Muscle of leg (tissue), 11 donors: ENCODE measurements around the gene MTNR1A. TPM values are rescaled to one million over a fixed set of nuclear protein-coding genes. Genes with fewer than 3 reads are reported as not detected.
"Not testable (repeated sequence)": the region's sequence is repeated elsewhere in the genome, so short reads cannot be mapped to it uniquely, and the experiment has no call there.

Source experiments
- DNase-seq: peaks from one replicate; pipeline ENCODE4 v3.0.0; 2013
- H3K27ac ChIP-seq: one replicate; pipeline ENCODE4 v1.5.1; 2013; ENCODE audit warnings: mild to moderate bottlenecking, low read length, control low read depth
- H3K27me3 ChIP-seq: one replicate; pipeline ENCODE4 v1.6.1; 2013; ENCODE audit warnings: low read length; ENCODE audit not compliant: control insufficient read depth, insufficient read depth
- H3K36me3 ChIP-seq: one replicate; pipeline ENCODE4 v1.6.1; 2013; ENCODE audit warnings: low read length; ENCODE audit not compliant: control insufficient read depth, insufficient read depth
- H3K4me1 ChIP-seq: one replicate; pipeline ENCODE4 v1.6.1; 2013; ENCODE audit warnings: low read length; ENCODE audit not compliant: control insufficient read depth, insufficient read depth
- H3K4me3 ChIP-seq: one replicate; pipeline ENCODE4 v1.5.1; 2013; ENCODE audit warnings: low read length, control low read depth
- H3K9me3 ChIP-seq: replicated peaks from 2 replicates; pipeline ENCODE4 v1.6.1; 2013; ENCODE audit warnings: low read depth, low read length; ENCODE audit not compliant: control insufficient read depth
- WGBS: methylation state at CpG from one replicate; pipeline ENCODE4 v1.1.5; 2013; ENCODE audit warnings: missing lambda C conversion rate; ENCODE audit not compliant: insufficient coverage; 5-methylcytosine and 5-hydroxymethylcytosine counted together
- polyA plus RNA-seq, 8 donors: library from polyadenylated mRNA; unstranded; fragments of 120-200 nt; gene quantifications; one replicate each; pipeline versions ENCODE4 v1.2.1 to v1.2.3, GENCODE V29; 2013; ENCODE audit warnings: inconsistent platforms in 1 of 8, low replicate concordance in 1 of 8; ENCODE audit not compliant: insufficient read length in 8 of 8, insufficient read depth in 1 of 8
- total RNA-seq: library from RNA; stranded (reverse); fragments of 120-200 nt; gene quantifications from one replicate; pipeline ENCODE4 v1.2.4, GENCODE V29; 2013

Gene MTNR1A
- total and polyA plus RNA-seq, 9 donors: 0.09 to 0.20 (median 0.13) TPM; not detected in 5

DNA sequence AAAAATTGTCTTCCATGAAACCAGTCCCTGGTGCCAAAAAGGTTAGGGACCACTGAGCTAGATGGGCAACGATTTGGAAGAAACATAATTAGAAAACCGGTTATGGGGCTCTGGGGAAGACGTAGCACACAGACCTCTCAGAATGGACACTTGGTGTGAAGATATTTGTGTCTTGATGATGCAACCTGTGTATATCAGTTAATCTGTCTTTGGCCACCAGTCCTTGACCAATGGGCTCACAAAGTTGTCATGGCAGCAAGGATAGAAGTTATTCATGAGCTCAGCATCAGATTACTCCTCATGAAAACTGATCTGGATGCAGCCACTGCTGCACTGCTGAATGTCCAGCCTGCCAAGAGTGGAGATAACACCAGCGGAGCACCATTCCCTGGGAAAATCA lies 13.6 kb downstream of the MTNR1A start:
- no peak for DNase-seq
- Histone ChIP-seq H3K4me1 (no peaks in the 10 kb centered on the region), H3K9me3 (peaks cover 2% of the 10 kb centered on the region), H3K4me3 (no peak overlapping the region), H3K27me3 (no peaks in the 10 kb centered on the region), H3K27ac (no peak overlapping the region), H3K36me3 (no peaks in the 10 kb centered on the region)
- 87% methylated on average over 3 of the region's 4 CpGs for WGBS

DNA sequence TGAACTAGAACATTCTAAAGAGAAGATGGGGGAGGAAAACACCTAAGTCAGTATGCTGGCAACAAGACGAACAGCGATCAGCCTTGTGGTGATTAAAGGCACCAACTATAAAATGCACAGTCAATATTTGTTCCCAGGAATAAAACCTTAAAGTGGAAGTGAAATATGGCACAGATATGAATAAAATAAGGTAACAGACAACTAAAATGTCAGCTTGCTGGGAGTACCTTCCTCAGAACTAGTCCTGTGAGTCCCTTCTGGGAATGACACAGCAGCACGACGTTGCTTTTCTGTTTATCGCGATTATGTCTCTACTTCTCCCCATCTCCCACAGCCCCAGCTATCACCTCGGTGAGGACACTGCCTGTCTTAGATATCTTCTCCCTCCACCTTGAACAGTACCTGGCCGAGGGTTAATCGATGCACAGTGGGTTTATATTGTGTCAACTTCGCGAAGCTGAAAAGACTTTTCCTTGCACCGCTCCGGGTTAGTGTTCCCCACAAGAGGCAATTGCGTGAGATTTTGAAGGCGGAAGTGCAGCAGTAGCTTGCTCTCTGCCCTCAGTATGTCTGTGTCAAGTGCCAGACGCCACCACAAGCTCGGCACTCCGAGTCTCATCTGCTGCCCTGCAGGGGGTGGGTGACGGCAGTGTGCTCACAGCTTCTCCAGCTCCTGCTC lies 17.4 kb downstream of the MTNR1A start:
- Histone ChIP-seq H3K4me1 (no peaks in the 10 kb centered on the region), H3K9me3 (peaks cover 2% of the 10 kb centered on the region), H3K4me3 (no peak overlapping the region), H3K27me3 (no peaks in the 10 kb centered on the region), H3K27ac (no peak overlapping the region), H3K36me3 (no peaks in the 10 kb centered on the region)
- 77% methylated on average over 17 of the region's 19 CpGs for WGBS
- no peak for DNase-seq

DNA sequence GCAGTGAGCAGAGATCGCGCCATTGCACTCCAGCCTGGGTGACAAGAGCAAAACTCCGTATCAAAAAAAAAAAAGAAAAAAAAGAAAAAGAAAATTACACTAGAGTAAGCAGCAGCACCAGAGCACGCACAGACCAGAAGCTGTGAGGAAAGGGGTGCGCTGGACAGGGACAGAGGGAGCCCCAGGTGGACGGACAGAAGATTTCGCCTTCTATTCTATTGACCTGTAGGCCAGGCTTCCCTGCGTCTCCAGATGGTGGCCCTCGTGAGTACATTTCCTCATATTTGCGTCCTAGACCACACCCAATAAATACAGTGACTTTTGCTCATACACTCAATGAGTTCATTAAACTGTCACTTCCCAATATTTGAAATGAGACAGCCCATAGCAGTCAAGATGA lies 19.1 kb downstream of the MTNR1A start:
- no peaks in the 10 kb centered on the region for H3K27me3 ChIP-seq
- H3K4me1 ChIP-seq: no peaks in the 10 kb centered on the region
- H3K36me3 ChIP-seq: no peaks in the 10 kb centered on the region
- 66% methylated on average over 8 of the region's 10 CpGs for WGBS
- peaks cover 2% of the 10 kb centered on the region for H3K9me3 ChIP-seq
- no peak overlapping the region for H3K4me3 ChIP-seq
- H3K27ac ChIP-seq: no peak overlapping the region
- no peak for DNase-seq

DNA sequence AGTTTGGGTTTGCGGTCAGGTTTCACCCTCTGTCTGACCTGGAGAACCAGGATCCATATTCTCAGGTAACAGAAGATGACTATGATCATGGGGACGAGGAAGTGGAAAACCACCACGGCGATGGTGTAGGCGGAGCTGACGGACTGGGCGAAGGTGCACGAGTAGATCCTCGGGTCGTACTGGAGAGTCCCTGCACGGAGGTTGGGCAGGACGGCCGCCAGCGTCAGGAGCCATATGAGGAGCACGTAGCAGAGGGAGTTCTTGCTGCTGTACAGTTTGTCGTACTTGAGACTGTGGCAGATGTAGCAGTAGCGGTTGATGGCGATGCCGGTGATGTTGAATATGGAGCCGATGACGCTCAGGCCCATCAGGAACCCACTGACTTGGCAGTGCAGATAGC lies 21.3 kb downstream of the MTNR1A start:
- H3K9me3 ChIP-seq: no peaks in the 10 kb centered on the region
- H3K36me3 ChIP-seq: no peaks in the 10 kb centered on the region
- H3K27me3 ChIP-seq: no peaks in the 10 kb centered on the region
- no peak overlapping the region for H3K4me3 ChIP-seq
- 94% methylated on average over 21 of the region's 21 CpGs for WGBS
- H3K27ac ChIP-seq: no peak overlapping the region
- no peaks in the 10 kb centered on the region for H3K4me1 ChIP-seq
- DNase-seq: no peak

DNA sequence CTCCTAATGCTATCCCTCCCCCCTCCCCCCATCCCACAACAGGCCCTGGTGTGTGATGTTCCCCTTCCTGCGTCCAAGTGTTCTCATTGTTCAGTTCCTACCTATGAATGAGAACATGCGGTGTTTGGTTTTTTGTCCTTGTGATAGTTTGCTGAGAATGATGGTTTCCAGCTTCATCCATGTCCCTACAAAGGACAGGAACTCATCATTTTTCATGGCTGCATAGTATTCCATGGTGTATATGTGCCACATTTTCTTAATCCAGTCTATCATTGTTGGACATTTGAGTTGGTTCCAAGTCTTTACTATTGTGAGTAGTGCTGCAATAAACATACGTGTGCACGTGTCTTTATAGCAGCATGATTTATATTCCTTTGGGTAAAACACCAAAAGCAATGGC lies 31.4 kb downstream of the MTNR1A start:
- H3K4me1 ChIP-seq, H3K36me3 ChIP-seq, DNase-seq, H3K27ac ChIP-seq, H3K9me3 ChIP-seq, H3K4me3 ChIP-seq, H3K27me3 ChIP-seq: not testable (repeated sequence)
- whole genome bisulfite sequencing: no CpG with 5 or more reads among the region's 4 CpGs

DNA sequence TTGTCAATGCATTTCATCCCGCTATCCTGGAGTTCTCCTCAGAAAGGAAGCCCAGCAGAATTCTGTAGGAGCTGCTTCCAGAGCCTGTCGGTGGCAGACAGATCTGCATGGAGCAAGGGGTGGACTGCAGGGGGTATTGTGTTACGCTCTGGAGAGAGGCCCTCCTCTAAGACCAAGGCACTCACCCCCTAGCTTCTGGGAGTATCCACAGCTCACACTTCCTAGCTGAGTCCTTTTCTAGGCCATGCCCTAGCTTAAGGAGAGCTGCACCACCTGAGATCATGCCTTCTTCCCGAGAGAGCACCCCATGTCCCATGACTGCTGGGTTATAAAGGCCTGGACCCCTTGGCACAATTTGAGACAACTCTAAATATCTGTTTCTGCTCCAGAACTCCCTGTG lies 39.1 kb downstream of the MTNR1A start:
- 80% methylated on average over 1 of the region's 4 CpGs for WGBS
- H3K4me3 ChIP-seq: no peak overlapping the region
- DNase-seq: no peak

DNA sequence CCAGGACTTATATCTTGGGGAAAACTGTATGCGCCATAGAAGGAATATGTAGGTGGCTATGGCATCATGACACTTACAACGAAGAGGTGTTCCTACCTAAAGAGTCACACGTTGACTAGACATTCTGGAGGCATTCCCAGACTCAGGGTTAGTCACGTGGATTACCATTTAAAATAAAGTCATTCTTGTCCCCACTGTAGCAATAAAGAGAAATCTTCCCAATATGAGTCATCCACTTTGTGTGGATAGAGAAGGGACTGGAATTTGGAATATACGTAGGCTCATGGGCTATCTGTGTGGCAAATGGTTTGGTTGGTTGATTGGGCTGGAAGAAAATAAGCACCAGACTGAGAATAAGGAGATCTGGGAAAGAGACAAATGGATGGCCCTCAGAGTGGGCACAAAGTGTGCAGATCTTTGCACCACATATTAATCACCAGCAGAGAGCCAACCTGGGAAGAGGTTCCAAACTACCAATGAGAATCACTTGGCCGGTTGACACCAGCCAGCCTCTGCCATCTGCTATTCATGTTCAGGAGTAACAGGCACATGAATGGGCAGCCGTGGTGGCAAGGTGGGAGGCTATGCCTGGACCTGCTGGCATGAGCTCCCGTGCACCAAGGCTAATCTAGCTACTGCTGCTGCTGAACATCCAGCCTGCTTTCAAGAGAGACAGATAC lies 41.0 kb downstream of the MTNR1A start:
- no peak for DNase-seq
- Histone ChIP-seq H3K4me3 (no peak overlapping the region), H3K9me3 (peaks cover 3% of the 10 kb centered on the region), H3K4me1 (no peaks in the 10 kb centered on the region), H3K27me3 (no peaks in the 10 kb centered on the region), H3K36me3 (no peaks in the 10 kb centered on the region), H3K27ac (no peak overlapping the region)
- 81% methylated on average over 3 of the region's 8 CpGs for WGBS

More for the DNA sequence above, 39.1 kb downstream of the MTNR1A start:
- Histone ChIP-seq H3K36me3 (no peaks in the 10 kb centered on the region), H3K27me3 (no peaks in the 10 kb centered on the region), H3K27ac (no peak overlapping the region), H3K4me1 (no peaks in the 10 kb centered on the region), H3K9me3 (no peaks in the 10 kb centered on the region)

DNA sequence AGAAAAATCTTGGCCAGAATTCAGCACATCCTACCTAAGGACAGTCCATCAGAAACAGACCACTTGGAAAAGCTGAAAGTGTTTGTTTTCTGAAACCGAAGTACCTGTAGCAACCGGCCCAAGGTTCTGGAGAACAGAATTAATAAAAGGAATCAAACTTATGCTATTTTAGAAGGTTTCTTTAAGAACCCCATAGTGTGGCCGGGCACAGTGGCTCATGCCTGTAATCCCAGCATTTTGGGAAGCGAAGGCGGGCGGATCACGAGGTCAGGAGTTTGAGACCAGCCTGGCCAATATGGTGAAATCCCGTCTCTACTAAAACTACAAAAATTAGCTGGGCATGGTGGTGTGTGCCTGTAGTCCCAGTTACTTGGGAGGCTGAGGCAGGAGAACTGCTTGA lies 50.6 kb downstream of the MTNR1A start:
- not testable (repeated sequence) for H3K4me3 ChIP-seq, H3K36me3 ChIP-seq, H3K9me3 ChIP-seq, H3K27ac ChIP-seq, DNase-seq, H3K4me1 ChIP-seq, H3K27me3 ChIP-seq
- 100% methylated on average over 2 of the region's 8 CpGs for WGBS

DNA sequence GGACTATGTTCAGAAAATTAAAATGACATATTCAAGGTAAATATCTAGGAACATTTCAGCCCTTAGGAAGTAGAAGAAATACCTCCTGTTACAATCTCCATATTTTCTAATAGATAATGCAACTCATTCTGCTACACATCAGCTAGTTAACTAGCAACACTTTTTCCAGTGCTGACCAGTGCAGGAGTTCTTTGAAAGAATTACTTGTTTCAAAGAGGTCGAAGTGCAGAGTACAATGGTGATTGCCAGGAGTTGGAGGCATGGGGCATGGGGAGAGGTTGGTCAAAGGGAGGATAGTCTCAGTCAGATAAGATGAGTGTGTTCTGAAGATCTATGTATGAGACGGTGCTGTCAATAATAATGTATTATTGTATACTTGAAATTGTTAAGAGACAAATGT lies 53.1 kb downstream of the MTNR1A start:
- no peak overlapping the region for H3K27ac ChIP-seq
- H3K4me3 ChIP-seq: no peak overlapping the region
- H3K36me3 ChIP-seq: no peaks in the 10 kb centered on the region
- no peaks in the 10 kb centered on the region for H3K27me3 ChIP-seq
- no peaks in the 10 kb centered on the region for H3K4me1 ChIP-seq
- WGBS: 75% methylated on average over 1 of the region's 2 CpGs
- no peak for DNase-seq
- no peaks in the 10 kb centered on the region for H3K9me3 ChIP-seq

DNA sequence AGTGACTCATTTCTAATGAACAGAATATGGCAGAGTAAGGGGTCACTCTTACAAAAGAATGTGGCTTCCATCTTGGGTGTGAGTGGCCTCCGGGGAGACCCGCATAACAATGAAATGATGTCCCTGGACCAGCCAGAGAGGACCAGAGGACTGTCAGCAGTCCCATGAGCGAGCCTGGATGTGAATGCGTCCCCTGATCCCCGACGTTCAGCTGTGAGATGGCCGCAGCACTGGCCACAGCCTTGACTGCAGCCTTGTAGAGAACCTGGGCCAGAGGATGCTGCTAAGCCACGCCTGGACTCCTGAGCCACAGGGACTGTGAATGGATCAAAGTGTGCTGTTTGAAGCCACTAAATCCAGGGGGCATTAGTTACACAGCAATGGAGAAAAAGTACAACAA lies 53.8 kb downstream of the MTNR1A start:
- no peaks in the 10 kb centered on the region for H3K4me1 ChIP-seq

More for the DNA sequence above, 53.8 kb downstream of the MTNR1A start:
- no peak overlapping the region for H3K27ac ChIP-seq
- WGBS: 77% methylated on average over 8 of the region's 8 CpGs
- no peaks in the 10 kb centered on the region for H3K36me3 ChIP-seq
- H3K27me3 ChIP-seq: no peaks in the 10 kb centered on the region
- no peak for DNase-seq
- no peaks in the 10 kb centered on the region for H3K9me3 ChIP-seq
- no peak overlapping the region for H3K4me3 ChIP-seq
